ENCODE data around the gene STXBP6.

- TF ChIP-seq POLR2A (IDR thresholded peaks at IDR 0.05) = no peak
- no peak for TF ChIP-seq CTCF (IDR thresholded peaks at IDR 0.05)
- no peak for TF ChIP-seq POLR2AphosphoS5 (IDR thresholded peaks at IDR 0.05)
- TF ChIP-seq EP300 (IDR thresholded peaks at IDR 0.05; ENCODE audit: low read depth) = no peak
These were observed 145.4 kb downstream of the STXBP6 start for GRCh38 chr14:24904533-24904932.
